KOPT-K1 (cell line): ENCODE results near the gene HRH2.
"Not testable (repeated sequence)": the region's sequence is repeated elsewhere in the genome, so short reads cannot be mapped to it uniquely, and the experiment has no call there.

Source experiments
- H3K27ac ChIP-seq: fragments of 200-600 bp; sonication (generic); 2 replicates; pipeline ENCODE4 v1.5.1; 2016; ENCODE audit warnings: antibody characterized with exemption, mild to moderate bottlenecking, low read depth, low read length; ENCODE audit not compliant: poor library complexity, severe bottlenecking
- H3K36me3 ChIP-seq: fragments of 200-600 bp; sonication (generic); 2 replicates; pipeline ENCODE4 v1.5.1; 2017; ENCODE audit warnings: antibody characterized with exemption, mild to moderate bottlenecking, low read length, moderate library complexity; ENCODE audit not compliant: insufficient read depth
- H3K9me3 ChIP-seq: fragments of 200-600 bp; sonication (generic); 2 replicates; pipeline ENCODE4 v1.5.1; 2017; ENCODE audit warnings: antibody characterized with exemption, low read length, mild to moderate bottlenecking; ENCODE audit not compliant: insufficient read depth, poor library complexity, severe bottlenecking

Gene HRH2

GRCh38 chr5:175718401-175719108 is 60.7 kb downstream of the HRH2 start:
- no peaks in the 10 kb centered on the region for H3K36me3 ChIP-seq
- peaks cover 25% of the 10 kb centered on the region for H3K9me3 ChIP-seq
- H3K27ac ChIP-seq: no peak overlapping the region

DNA sequence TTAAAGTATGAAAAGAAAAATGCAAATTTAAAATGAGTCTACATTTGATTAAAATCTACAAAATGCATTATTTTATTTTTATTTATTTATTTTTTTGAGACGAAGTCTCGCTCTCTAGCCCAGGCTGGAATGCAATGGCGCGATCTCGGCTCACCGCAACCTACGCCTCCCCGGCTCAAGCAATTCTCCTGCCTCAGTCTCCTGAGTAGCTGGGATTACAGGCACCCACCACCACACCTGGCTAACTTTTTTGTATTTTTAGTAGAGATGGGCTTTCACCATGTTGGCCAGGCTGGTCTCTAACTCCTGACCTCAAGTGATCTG is 61.2 kb downstream of the HRH2 start:
- not testable (repeated sequence) for H3K27ac ChIP-seq, H3K36me3 ChIP-seq

DNA sequence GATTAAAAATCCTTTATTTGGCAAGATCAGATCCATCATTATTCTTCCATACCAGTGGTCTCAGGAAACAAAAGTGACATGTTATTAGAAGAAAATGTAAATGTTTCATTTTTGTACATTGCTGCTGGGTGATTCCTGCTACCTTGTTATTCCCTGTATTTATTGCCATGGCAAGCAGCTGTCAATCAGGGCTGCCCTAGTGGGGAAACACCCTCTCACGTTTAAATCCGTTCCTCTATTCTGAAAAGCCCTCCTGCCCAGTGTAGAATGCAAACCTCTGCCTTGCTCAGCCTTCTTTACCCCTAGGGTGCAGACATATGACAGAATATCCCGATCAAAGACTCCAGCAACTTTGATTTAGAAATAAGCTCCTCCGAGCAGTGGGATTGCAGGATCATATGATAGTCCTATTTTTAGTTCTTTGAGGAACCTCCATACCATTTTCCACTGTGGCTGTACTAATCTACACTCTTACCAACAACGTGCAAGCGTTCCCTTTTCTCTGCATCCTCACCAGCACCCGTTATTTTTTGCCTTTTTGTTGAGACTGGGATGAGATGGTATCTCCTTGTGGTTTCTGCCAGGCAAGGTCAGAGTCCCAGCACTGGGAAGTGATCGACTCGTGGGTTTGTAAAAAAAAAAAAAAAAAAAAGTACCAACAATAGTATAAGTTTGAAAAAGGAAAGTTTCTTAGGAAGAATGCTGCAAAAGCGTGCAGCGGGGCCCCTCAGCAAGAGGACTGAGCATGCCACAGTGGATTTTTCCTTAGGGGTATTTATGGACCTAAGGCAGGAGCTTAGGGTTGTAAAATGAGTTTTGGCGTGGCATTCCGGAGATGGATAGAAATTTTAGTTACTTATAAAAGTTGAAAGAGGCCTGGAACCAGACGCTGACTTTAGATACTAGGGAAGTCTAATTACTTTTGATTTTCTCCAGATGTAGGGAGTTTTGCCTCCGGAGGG is 66.7 kb downstream of the HRH2 start:
- H3K27ac ChIP-seq: no peak overlapping the region
- H3K36me3 ChIP-seq: no peaks in the 10 kb centered on the region
- no peaks in the 10 kb centered on the region for H3K9me3 ChIP-seq

More for the DNA sequence above, 61.2 kb downstream of the HRH2 start:
- H3K9me3 ChIP-seq: peaks cover 25% of the 10 kb centered on the region

- H3K27ac ChIP-seq: no peak overlapping the region
- H3K9me3 ChIP-seq: no peaks in the 10 kb centered on the region
- H3K36me3 ChIP-seq: no peaks in the 10 kb centered on the region
Observed at GRCh38 chr5:175728316-175728715, 70.4 kb downstream of the HRH2 start.

- Histone ChIP-seq H3K9me3 (no peaks in the 10 kb centered on the region), H3K36me3 (no peaks in the 10 kb centered on the region), H3K27ac (no peak overlapping the region)
Observed at GRCh38 chr5:175728885-175729828, 71.3 kb downstream of the HRH2 start.

- no peak overlapping the region for H3K27ac ChIP-seq
- no peaks in the 10 kb centered on the region for H3K36me3 ChIP-seq
- no peaks in the 10 kb centered on the region for H3K9me3 ChIP-seq
Observed at GRCh38 chr5:175729829-175730277, 72.0 kb downstream of the HRH2 start.

GRCh38 chr5:175731172-175731571 is 73.3 kb downstream of the HRH2 start:
- H3K9me3 ChIP-seq: no peaks in the 10 kb centered on the region
- H3K27ac ChIP-seq: no peak overlapping the region
- H3K36me3 ChIP-seq: no peaks in the 10 kb centered on the region

DNA sequence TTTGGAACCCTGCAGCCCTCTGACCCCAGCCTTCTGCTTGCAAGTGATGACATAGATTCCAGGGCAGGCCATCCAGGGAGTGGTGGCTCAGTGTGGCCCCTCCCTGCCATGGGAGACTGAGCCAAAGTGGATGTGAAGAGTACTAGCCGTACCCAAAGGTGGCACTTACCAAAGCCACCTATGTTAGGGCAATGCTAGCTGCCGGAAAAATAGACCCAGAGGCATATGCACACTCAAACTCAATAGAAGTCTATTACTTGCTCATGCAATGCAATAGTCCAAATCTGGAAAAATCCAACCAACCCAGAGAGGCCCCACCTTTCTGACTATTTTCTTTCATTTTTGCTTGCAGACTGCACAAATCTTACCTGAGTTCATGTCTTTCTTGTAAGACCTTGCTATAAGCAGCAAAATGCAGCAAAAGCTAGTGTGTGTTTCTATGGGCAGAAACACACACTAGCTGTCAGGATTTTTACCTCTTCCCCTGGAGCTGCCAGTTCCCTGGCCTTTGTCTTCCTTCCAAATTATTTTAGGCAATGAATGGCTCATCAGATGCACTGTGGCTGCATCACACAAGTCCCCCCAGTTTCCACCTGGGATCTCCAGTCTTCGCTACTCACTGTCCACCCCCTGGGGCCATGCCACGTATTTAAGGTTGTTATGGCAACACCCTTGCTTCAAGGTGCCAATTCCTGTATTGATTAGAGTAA is 74.0 kb downstream of the HRH2 start:
- Histone ChIP-seq H3K36me3 (no peaks in the 10 kb centered on the region), H3K9me3 (no peaks in the 10 kb centered on the region), H3K27ac (no peak overlapping the region)

DNA sequence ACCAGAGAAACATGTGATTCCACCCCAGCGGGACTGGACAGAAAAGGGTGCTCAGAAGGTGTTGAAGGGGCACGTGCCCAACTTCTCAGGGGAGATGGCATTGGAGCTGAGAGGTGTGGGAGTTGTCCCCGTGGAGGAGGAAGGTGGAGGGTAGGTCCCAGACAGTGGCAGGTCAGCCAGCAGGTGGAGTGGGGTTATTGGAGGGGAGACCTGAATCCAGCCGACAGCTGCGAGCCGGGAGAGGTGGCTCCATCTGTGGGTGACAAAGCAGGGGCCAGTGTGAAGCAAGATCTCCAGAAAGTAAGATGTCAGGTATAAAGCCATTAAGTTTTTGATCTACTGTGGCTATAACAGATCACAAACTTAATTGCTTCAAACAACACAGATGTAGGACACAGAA is 75.1 kb downstream of the HRH2 start:
- Histone ChIP-seq H3K9me3 (no peaks in the 10 kb centered on the region), H3K27ac (no peak overlapping the region), H3K36me3 (no peaks in the 10 kb centered on the region)

DNA sequence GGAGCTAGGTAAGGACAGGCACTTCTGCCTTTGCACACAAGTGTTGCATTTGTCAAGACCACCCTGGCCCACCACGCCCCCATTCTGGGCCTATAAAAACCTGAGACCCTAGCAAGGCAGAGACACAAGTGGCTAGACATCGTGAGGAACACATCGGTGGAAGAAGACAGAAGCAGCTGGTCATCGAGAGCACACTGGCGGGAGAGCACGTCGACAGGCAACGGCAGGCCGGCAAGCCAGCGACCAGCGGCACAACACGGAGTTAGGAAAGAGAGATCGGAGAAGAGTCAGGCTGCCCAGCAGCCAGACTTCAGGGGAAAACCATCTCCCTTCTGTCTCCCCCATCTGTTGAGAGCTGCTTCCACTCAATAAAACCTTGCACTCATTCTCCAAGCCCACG is 76.1 kb downstream of the HRH2 start:
- no peaks in the 10 kb centered on the region for H3K9me3 ChIP-seq
- H3K27ac ChIP-seq: no peak overlapping the region
- no peaks in the 10 kb centered on the region for H3K36me3 ChIP-seq

DNA sequence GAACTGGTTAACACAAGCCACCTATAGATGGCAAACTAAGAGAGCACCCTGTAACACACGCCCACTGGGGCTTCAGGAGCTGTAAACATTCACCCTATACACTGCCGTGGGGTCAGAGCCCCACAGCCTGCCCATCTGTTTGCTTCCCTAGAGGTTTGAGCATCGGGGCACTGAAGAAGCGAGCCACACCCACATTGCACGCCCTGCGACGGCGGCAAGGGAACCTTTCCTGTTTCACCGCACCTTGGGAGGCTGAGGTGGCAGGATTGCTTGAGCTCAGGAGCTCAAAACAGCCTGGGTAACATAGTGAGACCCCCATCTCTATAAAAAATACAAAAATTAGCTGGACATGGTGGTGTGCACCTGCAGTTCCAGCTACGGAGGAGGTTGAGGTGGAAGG is 76.6 kb downstream of the HRH2 start:
- Histone ChIP-seq H3K27ac (no peak overlapping the region), H3K9me3 (no peaks in the 10 kb centered on the region), H3K36me3 (no peaks in the 10 kb centered on the region)

DNA sequence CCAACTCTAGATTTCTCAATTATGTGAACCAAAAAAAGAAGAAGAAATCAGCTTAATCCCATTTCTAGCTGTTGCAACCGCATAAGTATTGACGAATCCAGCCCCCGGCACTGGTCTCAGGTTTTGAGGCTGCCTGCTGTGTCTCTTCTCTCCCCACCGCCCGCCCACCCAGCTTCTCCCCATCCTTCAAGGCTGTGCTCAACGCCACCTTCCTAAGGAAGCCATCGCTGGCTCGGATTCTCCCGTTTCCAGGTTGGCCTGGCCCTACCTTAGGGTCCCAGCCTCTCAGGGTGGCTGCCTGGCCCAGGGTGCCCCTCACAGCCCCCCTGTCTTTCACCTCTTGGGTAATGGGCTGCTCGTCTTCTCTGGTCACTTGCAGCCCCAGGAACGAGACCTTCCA is 77.8 kb downstream of the HRH2 start:
- no peak overlapping the region for H3K27ac ChIP-seq
- H3K36me3 ChIP-seq: no peaks in the 10 kb centered on the region
- no peaks in the 10 kb centered on the region for H3K9me3 ChIP-seq

GRCh38 chr5:175736652-175737051 is 78.8 kb downstream of the HRH2 start:
- no peak overlapping the region for H3K27ac ChIP-seq
- no peaks in the 10 kb centered on the region for H3K9me3 ChIP-seq
- no peaks in the 10 kb centered on the region for H3K36me3 ChIP-seq

DNA sequence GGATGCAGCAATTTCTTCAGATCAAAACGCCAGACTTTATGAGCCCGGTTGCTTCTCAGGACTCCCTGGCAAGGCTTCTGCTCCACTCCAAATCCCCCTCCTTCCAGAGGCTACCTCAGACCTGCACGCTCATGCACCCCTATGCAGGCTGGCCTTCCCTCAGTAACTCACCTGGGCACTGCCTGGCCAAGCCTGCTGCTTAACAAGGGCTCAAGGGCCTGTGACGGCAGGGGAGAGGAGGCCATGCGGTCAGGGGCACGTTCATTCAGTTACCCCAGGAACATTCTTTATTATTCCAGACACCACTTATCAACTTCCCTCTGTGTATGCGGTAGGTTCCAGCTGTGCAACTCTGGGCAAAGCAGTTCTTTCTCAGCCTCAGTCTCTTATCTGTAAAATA is 79.6 kb downstream of the HRH2 start:
- no peak overlapping the region for H3K27ac ChIP-seq
- H3K36me3 ChIP-seq: no peaks in the 10 kb centered on the region
- H3K9me3 ChIP-seq: no peaks in the 10 kb centered on the region
